WTC11 (cell line): ENCODE measurements around the gene TNFRSF6B. TPM values are rescaled to one million over a fixed set of nuclear protein-coding genes. Genes with fewer than 3 reads are reported as not detected.

Source experiments
- ATAC-seq: fragments of 200-7000 bp; cut with Tn5 transposase; 2 replicates; pipeline ENCODE4 v1.10.0; 2021; ENCODE audit warnings: mild to moderate bottlenecking, moderate library complexity
- CTCF ChIA-PET: fragments of 300-600 bp; sonication (Branson Sonifier 250); formaldehyde crosslinking; loops from one replicate; lab custom pipeline; 2021; ENCODE audit warnings: antibody characterized with exemption; lab: Charles Lee
- POLR2A ChIA-PET: fragments of 350-600 bp; sonication (Branson Sonifier 250); formaldehyde crosslinking; loops from one replicate; lab custom pipeline; 2021; ENCODE audit warnings: antibody characterized with exemption; lab: Charles Lee
- DNase-seq: peaks from one replicate; pipeline ENCODE4 v3.0.0; 2021; ENCODE audit warnings: low spot score
- H3K27ac Mint-ChIP-seq: 2 replicates; pipeline ENCODE4 v1.8.0; 2021; ENCODE audit warnings: mixed read lengths
- H3K27me3 Mint-ChIP-seq: 2 replicates; pipeline ENCODE4 v1.8.0; 2021; ENCODE audit warnings: low read depth, mild to moderate bottlenecking, moderate library complexity, mixed read lengths
- H3K36me3 Mint-ChIP-seq: 2 replicates; pipeline ENCODE4 v1.8.0; 2021; ENCODE audit warnings: mixed read lengths
- H3K4me1 Mint-ChIP-seq: 2 replicates; pipeline ENCODE4 v1.8.0; 2022; ENCODE audit warnings: mixed read lengths
- H3K4me3 Mint-ChIP-seq: 2 replicates; pipeline ENCODE4 v1.8.0; 2021; ENCODE audit warnings: mild to moderate bottlenecking, moderate library complexity, mixed read lengths
- H3K9me3 Mint-ChIP-seq: 2 replicates; pipeline ENCODE4 v1.8.0; 2021; ENCODE audit warnings: mixed read lengths
- CREB1 ChIP-seq: sonication (generic); formaldehyde crosslinking; IDR thresholded peaks from 2 replicates; pipeline ENCODE4 v1.8.0; 2023; ENCODE audit warnings: mild to moderate bottlenecking, missing genetic modification reagents
- CTCF ChIP-seq: fragments of 200-600 bp; IDR thresholded peaks from 2 replicates; pipeline ENCODE4 v1.8.0; 2022; ENCODE audit warnings: antibody characterized with exemption
- EMX1 ChIP-seq: fragments of 250-450 bp; sonication (Bioruptor Pico); IDR thresholded peaks from 2 replicates; pipeline ENCODE4 v1.8.0; 2021; ENCODE audit warnings: mild to moderate bottlenecking
- ETV6 ChIP-seq: sonication (generic); formaldehyde crosslinking; IDR thresholded peaks from 2 replicates; pipeline ENCODE4 v1.8.1; 2022; ENCODE audit warnings: mild to moderate bottlenecking, missing genetic modification reagents
- HMGA2 ChIP-seq: fragments of 250-450 bp; sonication (Bioruptor Pico); IDR thresholded peaks from 2 replicates; pipeline ENCODE4 v1.4.0; 2021; ENCODE audit warnings: mild to moderate bottlenecking, moderate library complexity
- KAT7 ChIP-seq: sonication (generic); formaldehyde crosslinking; IDR thresholded peaks from 2 replicates; pipeline ENCODE4 v1.8.1; 2023; ENCODE audit warnings: missing genetic modification reagents, mild to moderate bottlenecking, borderline replicate concordance
- MXD4 ChIP-seq: fragments of 250-450 bp; sonication (Bioruptor Pico); IDR thresholded peaks from 2 replicates; pipeline ENCODE4 v1.8.0; 2021; ENCODE audit warnings: mild to moderate bottlenecking, moderate library complexity, borderline replicate concordance
- MYBL2 ChIP-seq: sonication (generic); formaldehyde crosslinking; IDR thresholded peaks from 2 replicates; pipeline ENCODE4 v1.8.1; 2023; ENCODE audit warnings: mild to moderate bottlenecking, moderate library complexity, missing genetic modification reagents
- NFATC4 ChIP-seq: fragments of 250-450 bp; sonication (Bioruptor Pico); IDR thresholded peaks from 2 replicates; pipeline ENCODE4 v1.9.0; 2021; ENCODE audit warnings: mild to moderate bottlenecking
- NR2C2 ChIP-seq: sonication (generic); formaldehyde crosslinking; IDR thresholded peaks from 2 replicates; pipeline ENCODE4 v1.8.0; 2022; ENCODE audit warnings: mild to moderate bottlenecking, missing genetic modification reagents
- SOX15 ChIP-seq: fragments of 250-450 bp; sonication (Bioruptor Pico); IDR thresholded peaks from 2 replicates; pipeline ENCODE4 v1.9.0; 2021; ENCODE audit warnings: mild to moderate bottlenecking
- ZNF281 ChIP-seq: sonication (generic); formaldehyde crosslinking; IDR thresholded peaks from 2 replicates; pipeline ENCODE4 v1.8.0; 2023; ENCODE audit warnings: mild to moderate bottlenecking, missing genetic modification reagents
- total RNA-seq: library from RNA; stranded (reverse); gene quantifications from 3 replicates; pipeline ENCODE4 v1.2.3, GENCODE V29; 2021
- TF ChIP-seq, protein P1 (sequence below): sonication (generic); formaldehyde crosslinking; IDR thresholded peaks from 2 replicates; pipeline ENCODE4 v1.8.0; 2022; ENCODE audit warnings: mild to moderate bottlenecking, missing genetic modification reagents
- TF ChIP-seq, protein P2 (sequence below): sonication (generic); formaldehyde crosslinking; IDR thresholded peaks from 2 replicates; pipeline ENCODE4 v1.8.0; 2022; ENCODE audit warnings: mild to moderate bottlenecking, missing genetic modification reagents
- TF ChIP-seq, protein P3 (sequence below): fragments of 250-450 bp; sonication (Bioruptor Pico); conservative IDR thresholded peaks from 2 replicates; pipeline ENCODE4 v1.9.0; 2021; ENCODE audit warnings: mild to moderate bottlenecking
- TF ChIP-seq, protein P4 (sequence below): sonication (generic); formaldehyde crosslinking; IDR thresholded peaks from 2 replicates; pipeline ENCODE4 v1.8.1; 2022; ENCODE audit warnings: low read depth, missing genetic modification reagents, borderline replicate concordance

Gene TNFRSF6B
- total RNA-seq, 1 experiment from 2014 or later = not detected

DNA sequence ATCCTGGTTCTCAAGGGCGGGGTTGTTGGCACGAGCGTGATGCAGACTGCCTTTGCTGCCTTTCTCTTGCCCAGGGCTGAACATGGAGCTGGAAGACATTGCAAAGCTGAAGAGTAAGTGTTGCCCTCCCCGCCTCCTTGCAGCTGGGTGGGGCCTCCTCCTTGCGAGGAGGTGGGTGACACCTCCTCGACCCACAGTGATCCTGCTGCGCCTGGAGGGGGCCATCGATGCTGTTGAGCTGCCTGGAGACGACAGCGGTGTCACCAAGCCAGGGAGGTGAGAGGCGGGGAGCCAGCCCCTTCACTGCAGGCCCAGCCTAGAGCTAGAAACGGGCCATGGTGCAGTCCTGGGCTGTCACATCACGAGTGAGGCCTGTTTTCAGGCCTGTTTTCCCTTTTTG is 18.4 kb upstream of the TNFRSF6B start:
- TF ChIP-seq, protein P1, sequence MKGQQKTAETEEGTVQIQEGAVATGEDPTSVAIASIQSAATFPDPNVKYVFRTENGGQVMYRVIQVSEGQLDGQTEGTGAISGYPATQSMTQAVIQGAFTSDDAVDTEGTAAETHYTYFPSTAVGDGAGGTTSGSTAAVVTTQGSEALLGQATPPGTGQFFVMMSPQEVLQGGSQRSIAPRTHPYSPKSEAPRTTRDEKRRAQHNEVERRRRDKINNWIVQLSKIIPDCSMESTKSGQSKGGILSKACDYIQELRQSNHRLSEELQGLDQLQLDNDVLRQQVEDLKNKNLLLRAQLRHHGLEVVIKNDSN = no peak
- TF ChIP-seq KAT7 (CRISPR knock-in tag) = no peak
- no peak for TF ChIP-seq SOX15 (CRISPR knock-in tag)
- no peak for TF ChIP-seq MXD4 (CRISPR knock-in tag)
- no peak for TF ChIP-seq NR2C2 (CRISPR knock-in tag)
- no peak for TF ChIP-seq ZNF281 (CRISPR knock-in tag)
- no peak for TF ChIP-seq CTCF
- TF ChIP-seq NFATC4 (CRISPR knock-in tag) = no peak
- TF ChIP-seq, protein P2, sequence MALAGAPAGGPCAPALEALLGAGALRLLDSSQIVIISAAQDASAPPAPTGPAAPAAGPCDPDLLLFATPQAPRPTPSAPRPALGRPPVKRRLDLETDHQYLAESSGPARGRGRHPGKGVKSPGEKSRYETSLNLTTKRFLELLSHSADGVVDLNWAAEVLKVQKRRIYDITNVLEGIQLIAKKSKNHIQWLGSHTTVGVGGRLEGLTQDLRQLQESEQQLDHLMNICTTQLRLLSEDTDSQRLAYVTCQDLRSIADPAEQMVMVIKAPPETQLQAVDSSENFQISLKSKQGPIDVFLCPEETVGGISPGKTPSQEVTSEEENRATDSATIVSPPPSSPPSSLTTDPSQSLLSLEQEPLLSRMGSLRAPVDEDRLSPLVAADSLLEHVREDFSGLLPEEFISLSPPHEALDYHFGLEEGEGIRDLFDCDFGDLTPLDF = no peak
- no peak for TF ChIP-seq MYBL2 (CRISPR knock-in tag)
- TF ChIP-seq, protein P3, sequence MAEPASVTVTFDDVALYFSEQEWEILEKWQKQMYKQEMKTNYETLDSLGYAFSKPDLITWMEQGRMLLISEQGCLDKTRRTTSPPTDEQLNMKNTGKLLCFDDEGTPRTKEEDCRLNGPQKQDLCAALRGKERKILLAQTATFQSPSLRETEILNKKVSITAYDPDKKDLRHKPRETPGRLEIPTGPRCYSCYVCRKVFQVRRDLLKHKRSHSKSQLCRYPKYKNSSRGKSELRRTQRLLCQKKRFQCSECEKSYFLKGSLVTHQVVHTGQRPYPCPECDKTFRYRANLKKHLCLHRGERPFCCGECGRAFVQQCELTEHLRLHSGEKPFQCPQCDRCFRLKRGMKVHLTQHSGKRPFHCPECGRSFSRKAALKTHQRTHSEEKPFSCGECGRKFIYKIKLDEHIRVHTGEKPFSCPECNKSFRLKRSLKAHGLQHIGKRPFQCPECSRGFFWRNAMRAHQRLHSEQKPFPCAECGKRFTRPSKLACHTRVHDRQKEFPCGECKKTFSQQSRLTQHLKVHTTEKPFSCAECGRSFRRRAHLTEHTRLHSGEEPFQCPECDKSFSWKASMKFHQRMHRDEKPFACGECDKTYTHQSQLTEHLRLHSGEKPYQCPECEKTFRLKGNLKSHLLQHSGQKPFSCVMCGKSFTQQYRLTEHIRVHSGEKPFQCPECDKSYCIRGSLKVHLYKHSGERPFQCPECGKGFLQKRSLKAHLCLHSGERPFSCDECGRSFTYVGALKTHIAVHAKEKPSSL (CRISPR knock-in tag) = no peak
- TF ChIP-seq CREB1 (CRISPR knock-in tag) = no peak
- no peak for TF ChIP-seq EMX1 (CRISPR knock-in tag)
- no peak for TF ChIP-seq HMGA2 (CRISPR knock-in tag)
- no peak for TF ChIP-seq ETV6 (CRISPR knock-in tag)
- TF ChIP-seq, protein P4, sequence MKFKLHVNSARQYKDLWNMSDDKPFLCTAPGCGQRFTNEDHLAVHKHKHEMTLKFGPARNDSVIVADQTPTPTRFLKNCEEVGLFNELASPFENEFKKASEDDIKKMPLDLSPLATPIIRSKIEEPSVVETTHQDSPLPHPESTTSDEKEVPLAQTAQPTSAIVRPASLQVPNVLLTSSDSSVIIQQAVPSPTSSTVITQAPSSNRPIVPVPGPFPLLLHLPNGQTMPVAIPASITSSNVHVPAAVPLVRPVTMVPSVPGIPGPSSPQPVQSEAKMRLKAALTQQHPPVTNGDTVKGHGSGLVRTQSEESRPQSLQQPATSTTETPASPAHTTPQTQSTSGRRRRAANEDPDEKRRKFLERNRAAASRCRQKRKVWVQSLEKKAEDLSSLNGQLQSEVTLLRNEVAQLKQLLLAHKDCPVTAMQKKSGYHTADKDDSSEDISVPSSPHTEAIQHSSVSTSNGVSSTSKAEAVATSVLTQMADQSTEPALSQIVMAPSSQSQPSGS (CRISPR knock-in tag) = no peak
- Mint-ChIP-seq H3K27ac (no peak overlapping the region), H3K4me1 (no peaks in the 10 kb centered on the region), H3K4me3 (no peak overlapping the region), H3K27me3 (no peaks in the 10 kb centered on the region), H3K36me3 (peaks cover 9% of the 10 kb centered on the region; the same call in 1 of the 2 replicates), H3K9me3 (no peaks in the 10 kb centered on the region)
- no peak for DNase-seq
- CTCF ChIA-PET = no interaction called here
- POLR2A ChIA-PET = no interaction called here
- no peak for ATAC-seq
